Raji (cell line): ENCODE measurements around the gene ERI3.

Experiments
- POLR2A ChIP-seq: IDR thresholded peaks from 2 replicates; pipeline ENCODE4 v1.6.1; 2011; ENCODE audit warnings: low read depth, low read length, control low read depth; ENCODE audit not compliant: insufficient read depth

Gene ERI3

DNA sequence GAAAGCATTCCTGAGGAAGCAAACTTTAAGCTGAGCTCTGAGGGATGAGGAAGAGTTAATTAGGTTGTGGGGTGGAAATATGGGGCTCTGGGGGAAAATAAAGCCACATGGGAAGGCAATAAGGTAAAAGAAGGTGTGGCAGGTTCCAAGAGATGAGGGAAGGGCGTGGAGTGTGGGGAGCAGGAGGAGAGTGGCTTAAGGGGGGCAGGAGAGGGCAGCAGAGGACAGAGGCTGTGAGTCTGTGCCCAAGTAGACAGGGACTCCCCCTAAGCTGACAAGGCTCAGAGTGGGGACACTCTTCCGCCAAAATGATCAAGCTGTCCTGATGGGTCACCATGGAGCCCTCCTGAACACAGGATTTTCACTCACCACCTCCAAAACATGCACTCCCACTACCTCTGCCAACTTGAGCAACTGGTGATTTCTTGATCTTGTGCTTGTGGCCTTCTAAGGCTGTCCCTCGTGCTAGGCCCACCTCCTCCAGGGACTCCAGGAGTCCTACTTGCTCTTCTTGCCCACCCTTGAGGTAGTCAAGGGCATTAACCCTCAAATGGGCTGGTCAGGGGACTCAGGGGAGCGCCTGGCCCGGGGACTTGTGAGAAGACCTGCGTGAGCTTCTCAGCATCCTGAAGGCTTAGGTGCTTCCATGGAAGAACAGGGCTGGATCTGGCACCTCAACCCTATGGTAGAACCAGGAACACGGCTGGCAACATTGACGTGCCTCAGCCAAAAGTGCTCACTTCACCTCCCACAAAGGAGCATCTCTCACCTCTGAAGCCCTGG lies 118.4 kb downstream of the ERI3 start:
- TF ChIP-seq POLR2A: no peak

DNA sequence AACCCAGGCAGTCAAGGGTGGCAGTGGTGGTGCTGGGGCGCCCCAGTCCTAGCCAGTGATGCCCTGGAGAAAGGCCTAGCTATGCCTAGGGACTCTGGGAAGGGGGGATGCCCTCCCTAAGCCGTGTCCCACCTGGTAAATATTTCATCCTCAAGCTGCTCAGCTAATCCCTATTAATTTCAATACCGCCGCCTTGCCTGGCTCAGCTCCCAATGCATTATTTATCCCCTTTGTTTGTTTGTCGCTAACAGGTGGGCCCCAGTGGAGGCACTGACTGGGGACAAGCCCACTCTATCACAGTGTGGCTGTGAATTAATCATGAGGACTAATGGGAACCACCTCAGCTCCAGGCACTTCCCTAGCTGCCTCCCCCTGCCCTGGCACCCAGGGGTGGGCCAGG lies 119.2 kb downstream of the ERI3 start:
- TF ChIP-seq POLR2A: no peak

DNA sequence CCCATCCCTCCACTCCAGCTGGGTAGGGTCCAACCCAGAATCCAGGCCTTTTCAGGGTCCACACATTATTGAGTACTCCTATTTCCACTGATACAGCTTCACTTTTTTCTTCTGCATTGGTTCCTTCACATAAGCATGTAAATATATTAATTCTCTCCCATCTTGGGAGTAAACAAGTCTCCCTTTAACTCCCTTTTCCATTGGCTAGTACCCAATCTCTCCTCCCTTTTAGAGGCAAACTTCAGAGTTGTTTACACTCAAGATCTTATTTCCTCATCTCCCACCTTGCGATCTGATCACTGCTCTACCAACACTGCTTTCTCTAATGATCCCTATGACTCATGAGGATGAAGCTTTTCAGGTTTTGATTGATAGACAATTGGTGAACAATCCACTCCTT lies 121.5 kb downstream of the ERI3 start:
- TF ChIP-seq POLR2A: no peak

DNA sequence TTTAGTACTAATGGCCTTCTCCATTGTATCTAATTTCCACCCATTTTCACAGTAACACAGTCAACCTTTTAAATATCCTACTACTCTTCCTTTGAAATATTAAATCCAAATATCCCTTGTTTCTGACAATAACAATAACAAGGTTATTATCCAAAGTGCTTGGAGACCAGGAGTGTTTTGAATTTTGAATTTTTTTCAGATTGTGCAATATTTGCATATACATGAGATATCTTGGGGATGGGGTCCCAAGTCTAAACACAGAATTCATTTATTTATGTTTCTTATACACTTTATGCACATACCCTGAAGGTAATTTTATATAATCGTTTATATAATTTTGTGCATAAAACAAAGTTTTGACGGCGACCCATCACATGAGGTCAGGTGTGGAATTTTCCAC lies 124.3 kb downstream of the ERI3 start:
- TF ChIP-seq POLR2A: no peak

DNA sequence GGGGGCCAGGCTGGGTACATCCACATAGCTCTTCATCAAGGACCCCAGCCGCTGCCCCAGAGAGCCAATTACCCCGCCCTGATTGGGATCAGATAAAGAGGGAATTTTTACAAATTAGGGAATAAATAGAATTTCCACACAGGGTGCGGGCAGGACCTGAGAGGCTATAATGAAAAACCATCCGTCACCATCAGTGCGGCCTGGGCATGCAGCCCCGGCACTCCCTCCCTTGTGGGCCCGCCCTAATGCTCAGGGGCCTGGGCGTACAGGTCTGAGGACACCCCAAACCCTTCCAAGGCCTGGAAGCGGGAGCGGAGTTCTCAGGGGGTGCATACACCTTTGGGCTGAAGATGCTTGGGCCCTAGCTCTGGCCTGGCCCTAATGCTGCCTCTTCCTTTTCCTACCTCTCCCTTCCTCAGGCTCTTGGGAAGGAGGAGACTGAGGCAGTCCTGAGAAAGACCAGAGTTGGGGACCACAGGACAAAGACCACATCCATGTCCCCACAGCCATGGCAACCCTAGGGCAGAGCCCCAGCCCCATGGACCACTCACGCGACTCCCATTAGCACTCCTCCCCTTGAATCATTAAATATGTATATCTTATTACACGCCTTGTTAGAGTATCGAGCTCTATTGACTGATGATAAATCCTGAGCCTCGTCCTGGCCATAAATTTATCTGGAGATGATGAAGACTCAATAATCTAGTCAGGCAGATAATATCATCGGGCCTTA lies 125.5 kb downstream of the ERI3 start:
- TF ChIP-seq POLR2A: no peak

DNA sequence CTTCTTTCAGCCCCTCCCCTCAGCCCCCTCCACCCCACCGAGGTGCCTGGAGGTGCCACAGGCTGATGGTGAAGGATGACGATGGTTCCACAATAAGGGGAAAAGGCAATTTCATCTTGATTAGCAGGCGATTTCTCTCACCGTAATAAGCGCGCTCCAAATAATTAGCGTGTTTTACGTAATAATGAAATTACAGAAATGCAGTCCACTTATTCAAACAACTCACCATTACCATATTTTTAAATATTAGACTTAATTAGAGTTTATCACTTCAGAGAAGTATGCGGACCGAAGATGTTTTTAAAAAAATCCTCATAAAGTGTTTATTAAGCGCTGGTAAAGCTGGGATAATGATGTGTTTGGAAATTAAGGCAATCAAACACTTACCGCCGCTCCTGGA lies 126.8 kb downstream of the ERI3 start:
- TF ChIP-seq POLR2A: no peak

DNA sequence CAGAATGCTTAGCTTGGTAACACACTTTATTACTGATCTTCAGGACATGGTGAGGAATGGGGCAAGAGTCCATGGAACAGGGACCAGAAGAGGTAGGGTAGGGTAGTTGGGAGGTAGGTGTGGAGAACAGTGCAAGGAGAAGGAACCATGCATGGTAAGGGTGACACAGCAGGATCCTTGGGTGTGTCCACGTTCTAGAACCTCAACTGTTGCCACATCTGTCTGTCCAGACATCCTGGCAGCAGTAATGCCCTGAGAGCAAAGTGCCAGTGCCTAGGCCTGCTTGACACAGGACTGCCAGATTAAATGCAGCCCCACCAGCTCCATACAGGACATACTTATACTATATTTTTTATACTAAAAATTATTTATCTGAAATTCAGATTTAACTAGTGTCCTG lies 127.8 kb downstream of the ERI3 start:
- TF ChIP-seq POLR2A: no peak

DNA sequence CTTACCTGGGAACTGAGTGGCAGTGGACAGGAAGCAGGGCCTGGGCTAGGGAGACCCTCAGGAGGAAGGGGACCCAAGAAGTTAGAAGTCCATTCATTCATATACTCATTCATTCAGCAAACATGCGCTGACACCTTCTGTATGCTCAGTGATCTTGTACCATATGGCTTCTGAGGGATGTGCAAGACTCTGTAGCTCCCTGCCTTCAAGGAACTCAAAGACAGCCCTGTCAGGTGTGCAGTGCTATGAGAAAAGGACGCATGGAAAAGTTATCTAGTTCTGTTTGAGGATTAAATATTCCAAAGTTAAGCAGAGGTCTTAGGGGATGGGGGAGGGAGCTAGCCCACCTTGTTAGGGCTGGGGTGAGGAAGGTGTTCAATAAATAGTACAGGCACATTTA lies 129.3 kb downstream of the ERI3 start:
- TF ChIP-seq POLR2A: no peak

DNA sequence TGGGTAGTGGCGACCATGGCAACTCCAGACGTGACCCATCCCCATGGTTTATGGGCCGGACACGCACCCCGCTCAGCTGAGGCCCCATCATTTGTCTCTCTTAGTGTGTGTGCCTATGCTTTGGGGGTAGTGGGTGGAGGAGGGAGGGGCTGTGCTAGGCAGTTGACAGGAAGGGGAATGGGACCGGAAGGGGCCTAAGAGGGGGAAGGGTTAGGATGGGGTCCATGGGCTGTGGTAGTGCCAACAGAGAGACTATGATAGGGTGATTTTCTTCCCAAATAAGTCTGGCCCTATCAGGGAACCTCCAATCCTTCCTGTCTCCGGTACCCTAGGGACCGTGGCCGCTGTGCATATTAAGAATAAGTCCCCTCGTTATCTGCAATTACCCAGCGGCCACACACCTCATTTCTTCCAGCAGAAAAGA lies 131.9 kb downstream of the ERI3 start:
- no peak for TF ChIP-seq POLR2A

DNA sequence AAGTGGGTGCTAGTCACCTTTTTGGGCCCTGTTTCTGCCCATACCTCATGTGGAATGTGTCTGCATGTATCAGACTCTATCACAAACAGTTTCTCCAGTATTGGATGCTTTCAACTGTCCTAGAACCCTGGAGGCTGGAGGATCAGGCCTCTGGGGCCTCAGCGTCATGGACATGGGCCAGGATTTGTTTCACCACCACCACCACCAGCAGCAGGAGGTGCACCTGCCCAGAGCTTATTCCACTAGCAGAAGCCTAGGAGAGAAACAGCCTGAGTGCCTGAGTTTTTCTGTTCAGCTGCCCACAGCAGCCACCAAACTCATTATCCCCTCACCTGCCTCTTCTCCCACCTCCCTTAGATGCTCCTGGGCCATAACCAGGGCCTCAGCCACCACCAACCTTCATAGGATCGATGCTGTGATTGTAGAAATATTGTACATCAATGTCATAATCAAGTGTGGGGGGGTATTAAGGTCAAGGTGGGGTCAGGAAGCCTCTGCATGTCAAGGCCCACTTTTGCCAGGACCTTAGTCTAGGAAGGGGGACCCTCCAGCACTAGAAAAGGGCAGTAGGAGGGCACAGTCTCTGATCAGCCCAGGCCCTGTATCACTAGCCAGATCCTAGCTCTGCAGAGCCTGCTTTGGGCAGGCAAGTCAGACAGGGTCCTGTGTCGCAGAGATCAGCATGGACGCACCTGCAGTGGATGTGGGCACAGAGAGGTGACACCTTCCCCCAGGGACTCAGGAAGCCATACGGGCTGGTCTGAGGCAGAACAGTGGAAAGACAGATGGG lies 132.5 kb downstream of the ERI3 start:
- TF ChIP-seq POLR2A: no peak

DNA sequence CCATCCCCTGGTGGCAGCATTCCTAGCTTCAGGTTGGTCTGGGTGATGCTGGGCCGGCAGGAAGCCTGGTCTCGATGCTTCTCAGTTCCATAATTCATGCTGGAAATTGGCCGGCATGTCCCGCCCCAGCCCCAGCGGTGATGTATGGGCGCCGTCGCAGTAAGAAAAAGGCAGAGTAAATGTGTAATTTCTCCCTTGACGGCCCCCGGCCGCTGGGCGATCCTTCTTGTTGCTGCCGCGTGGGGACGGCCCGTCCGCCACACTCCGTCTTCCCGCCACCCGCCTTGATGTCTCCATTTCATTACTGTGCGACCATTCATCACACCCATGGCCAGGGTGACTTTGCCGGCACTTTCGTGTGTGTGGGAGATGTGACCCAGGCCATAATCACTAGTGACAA lies 133.3 kb downstream of the ERI3 start:
- TF ChIP-seq POLR2A: no peak

DNA sequence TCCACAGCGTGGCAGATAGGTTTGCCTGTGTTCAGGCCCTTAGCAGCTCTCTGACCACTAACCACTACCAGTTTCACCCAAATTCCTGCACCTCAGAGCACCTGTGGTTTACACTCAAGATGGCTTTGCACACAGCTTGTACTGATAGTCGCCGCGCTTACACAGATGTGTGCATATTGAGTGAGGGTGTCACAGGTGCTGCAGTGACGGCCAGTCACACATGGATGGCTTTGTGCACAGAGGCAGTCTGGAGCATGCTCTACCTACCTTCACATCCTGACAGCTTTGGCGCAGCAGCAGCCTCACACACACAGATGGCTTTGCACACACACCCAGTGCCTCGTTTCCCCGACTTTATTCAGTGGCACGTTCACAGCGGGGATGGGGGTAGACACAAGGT lies 134.3 kb downstream of the ERI3 start:
- TF ChIP-seq POLR2A: no peak

DNA sequence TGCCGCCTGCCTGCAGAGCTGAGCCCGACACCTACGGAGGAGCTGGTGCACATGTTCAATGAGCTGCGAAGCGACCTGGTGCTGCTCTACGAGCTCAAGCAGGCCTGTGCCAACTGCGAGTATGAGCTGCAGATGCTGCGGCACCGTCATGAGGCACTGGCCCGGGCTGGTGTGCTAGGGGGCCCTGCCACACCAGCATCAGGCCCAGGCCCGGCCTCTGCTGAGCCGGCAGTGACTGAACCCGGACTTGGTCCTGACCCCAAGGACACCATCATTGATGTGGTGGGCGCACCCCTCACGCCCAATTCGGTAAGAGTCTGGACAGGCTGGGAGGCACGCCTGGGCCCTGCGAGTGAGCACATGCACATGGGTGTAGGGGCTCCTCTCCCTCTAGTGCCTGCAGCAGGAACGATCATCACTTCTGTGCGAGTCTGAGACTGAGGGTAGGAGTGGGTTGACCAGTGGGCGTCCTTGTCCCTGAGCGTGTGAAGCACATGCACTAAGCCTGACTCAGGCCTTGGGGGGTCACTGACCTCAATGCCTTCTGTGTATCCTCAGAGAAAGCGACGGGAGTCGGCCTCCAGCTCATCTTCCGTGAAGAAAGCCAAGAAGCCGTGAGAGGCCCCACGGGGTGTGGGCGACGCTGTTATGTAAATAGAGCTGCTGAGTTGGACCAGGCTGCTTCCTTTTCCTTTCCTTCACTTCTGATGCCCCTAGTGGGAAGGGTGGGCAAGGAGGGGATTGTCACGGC lies 134.9 kb downstream of the ERI3 start:
- no peak for TF ChIP-seq POLR2A

DNA sequence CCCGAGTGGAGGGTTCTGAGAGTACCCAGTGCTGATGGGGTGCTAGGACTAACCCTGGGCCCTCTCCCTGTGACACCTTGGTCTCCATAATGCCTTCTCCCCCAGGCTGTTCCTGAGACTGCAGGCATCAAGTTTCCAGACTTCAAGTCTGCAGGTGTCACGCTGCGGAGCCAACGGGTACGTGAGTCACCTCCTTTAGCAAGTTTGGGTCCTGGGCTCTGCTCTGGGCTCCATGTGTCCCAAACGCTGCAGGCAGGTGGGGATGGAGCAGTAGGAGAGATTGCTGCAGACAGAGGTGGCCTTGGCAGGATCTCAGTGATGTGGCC lies 135.8 kb downstream of the ERI3 start:
- TF ChIP-seq POLR2A: no peak

DNA sequence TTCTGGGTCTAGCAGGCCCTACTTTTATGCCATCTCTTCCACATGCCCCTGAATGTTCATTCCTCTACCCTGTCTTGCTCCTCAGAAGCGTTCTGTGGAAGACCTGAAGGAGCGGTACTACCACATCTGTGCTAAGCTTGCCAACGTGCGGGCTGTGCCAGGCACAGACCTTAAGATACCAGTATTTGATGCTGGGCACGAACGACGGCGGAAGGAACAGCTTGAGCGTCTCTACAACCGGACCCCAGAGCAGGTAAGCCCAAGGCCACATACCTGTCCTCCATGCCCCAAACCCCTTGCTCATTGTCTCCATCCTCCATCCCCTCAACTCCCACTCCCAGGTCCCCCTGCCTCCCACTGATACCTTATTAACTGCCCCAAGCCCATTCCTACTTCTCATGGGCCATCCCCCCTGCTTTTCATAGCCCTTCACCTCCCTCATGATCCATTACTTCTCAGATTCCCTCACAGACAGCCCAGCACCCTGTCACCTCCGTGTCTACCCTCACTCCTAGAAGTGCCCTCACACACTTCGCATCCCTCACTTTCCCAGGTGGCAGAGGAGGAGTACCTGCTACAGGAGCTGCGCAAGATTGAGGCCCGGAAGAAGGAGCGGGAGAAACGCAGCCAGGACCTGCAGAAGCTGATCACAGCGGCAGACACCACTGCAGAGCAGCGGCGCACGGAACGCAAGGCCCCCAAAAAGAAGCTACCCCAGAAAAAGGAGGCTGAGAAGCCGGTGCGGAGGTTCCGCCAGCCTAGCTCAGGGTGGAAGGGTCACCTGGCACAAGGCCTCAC lies 136.4 kb downstream of the ERI3 start:
- TF ChIP-seq POLR2A: no peak

DNA sequence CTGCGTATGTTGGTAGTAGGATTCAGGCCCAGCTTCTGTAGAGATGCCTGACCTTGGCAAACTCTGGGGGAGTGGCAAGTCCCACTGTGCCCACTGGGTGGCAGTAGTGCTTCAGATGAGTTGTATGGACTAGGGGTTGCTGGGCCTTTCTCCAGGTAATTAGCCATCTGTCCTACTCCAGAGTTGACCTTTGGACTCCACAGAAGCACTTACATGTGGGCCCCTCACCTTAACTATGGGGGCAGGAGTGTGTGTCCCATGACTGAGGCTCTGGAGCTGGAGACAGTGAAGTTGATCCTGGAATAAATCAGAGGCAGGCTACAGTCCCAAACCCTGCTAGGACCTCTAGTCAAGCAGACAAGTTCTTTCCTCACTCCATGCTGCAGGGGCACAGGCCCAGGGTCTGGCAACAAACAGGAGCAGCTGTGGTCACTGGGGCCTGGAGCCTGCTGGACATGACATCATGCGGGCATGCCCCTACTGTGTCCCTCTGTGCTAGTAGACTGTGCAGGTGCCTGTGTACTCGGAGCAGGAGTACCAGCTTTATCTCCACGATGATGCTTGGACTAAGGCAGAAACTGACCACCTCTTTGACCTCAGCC lies 137.1 kb downstream of the ERI3 start:
- TF ChIP-seq POLR2A: no peak
